DMS 273 (cell line): Measurements from ENCODE around the gene PRKRIP1.
A peak's percentile ranks its signal among the peaks of the same experiment; 100 is the strongest.
"Not testable (repeated sequence)": the region's sequence is repeated elsewhere in the genome, so short reads cannot be mapped to it uniquely, and the experiment has no call there.

Source experiments
- DNase-seq: peaks from one replicate; lab custom pipeline; 2025; ENCODE audit not compliant: unreplicated experiment; lab: John Stamatoyannopoulos, UW

PRKRIP1 gene

DNA sequence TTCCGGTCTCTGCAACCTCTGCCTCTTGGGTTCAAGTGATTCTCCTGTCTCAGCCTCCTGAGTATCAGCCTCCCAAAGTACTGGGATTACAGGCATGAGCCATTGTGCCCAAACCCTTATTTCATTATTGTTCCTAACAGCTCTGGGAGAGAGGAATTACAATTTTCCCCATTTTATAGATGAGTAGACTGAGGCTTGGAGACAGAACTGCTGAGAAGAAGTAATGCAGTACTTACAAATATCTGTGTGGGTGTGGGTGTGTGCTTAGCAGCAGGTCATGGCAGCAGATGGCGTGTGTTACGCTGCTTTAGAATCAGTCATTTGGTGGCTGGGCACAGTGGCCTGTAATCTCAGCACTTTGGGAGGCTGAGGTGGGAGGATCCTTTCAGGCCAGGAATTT is 7.4 kb downstream of the PRKRIP1 start:
- DNase-seq: peak; percentile 28

DNA sequence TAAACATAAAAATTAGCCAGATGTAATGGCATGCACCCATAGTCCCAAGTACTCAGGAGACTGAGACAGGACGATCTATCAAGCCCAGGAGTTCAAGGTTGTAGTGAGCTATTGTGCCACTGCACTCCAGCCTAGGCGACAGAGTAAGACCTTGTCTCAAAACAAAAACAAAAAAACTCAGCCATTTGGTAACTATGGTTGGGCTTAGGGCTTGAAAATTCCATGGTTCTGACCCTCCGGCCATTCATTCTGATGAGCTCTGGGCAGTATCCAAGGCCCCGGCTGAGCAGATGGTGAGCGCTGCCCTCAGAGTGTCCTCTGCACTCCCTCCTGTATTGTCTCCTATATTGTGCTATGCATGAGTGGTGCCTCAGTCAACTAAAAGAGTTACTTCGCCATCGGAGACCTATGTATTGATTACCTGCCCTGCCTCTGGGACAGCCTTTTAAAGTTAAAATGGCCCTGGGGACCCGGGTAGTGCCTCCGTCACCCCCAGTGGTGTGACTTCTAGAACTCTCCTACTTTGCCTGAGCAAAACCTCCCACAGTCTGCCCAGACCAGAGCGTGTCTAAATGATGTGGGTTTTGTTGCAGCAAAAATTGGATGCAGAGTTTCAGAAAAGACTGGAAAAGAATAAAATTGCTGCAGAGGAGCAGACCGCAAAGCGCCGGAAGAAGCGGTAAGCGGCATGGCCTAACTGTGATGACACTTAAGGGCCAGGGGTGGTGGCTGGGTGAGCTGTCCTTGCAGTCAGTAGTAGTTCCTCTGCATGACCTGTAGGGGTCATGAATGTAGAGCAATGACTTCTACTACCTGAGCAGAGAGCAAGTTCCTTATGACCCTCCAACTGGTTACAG is 8.1 kb downstream of the PRKRIP1 start:
- peak; percentile 77 for DNase-seq

DNA sequence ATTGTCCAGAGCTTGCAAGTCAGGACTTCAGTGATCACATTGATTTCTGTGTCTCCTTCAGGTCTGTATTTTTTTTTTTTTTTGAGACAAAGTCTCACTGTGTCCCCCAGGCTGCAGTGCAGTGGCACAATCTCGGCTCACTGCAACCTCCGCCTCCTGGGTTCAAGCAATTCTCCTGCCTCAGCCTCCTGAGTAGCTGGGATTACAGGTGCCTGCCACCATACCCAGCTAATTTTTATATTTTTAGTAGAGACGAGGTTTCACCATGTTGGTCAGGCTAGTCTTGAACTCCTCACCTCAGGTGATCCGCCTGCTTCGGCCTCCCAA is 8.7 kb downstream of the PRKRIP1 start:
- not testable (repeated sequence) for DNase-seq

DNA sequence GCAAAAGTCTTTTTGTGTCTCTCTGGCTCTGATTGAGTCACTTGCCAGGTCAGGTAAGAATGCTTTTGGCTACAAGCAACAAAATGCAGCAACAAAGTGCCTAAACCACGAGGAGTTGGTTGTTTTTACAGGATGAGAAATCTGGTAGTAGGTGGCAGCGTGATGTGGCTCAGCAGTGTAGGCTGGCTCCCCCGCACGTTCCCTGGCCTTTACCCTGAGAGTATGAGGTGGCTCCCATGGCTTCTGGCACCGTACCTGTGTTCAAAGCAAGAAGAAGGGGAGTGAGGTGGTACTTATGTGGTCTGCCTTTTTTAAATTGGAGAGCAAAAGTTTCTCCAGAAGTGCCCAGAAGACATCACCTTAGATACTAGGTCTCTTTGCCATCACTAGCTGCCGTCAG is 11.7 kb downstream of the PRKRIP1 start:
- no peak for DNase-seq

DNA sequence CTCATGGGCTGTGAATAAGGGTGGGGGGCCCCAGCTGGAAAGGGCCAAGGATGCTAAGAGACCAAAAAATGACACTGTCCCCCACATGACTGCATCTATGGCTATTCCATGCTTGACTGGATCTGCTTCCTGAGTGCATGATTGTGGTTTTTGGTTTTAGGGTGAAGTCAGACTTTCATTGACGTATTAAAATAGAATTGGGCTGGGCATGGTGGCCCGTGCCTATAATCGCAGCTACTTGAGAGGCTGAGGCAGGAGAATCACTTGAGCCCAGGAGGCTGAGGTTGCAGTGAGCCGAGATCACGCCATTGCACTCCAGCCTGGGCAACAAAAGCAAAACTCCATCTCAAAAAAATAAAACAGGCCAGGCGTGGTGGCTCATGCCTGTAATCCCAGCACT is 12.4 kb downstream of the PRKRIP1 start:
- not testable (repeated sequence) for DNase-seq

DNA sequence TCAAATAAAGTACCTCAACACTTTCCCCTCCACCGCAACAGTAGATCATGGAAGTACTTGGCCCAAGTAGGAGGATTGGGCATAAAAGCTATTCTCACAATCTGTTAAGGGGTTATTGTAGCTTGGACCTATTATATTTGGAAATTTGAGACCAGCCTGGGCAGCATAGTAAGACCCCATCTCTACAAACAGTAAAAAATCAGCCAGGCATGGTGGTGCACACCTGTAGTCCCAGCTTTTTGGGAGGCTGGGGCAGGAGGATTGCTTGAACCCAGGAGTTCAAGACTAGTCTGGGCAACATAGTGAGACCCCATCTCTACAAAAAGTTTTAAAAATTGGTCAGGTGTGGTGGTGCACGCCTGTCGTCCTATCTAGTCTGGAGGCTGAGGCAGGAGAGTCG is 13.2 kb downstream of the PRKRIP1 start:
- no peak for DNase-seq

DNA sequence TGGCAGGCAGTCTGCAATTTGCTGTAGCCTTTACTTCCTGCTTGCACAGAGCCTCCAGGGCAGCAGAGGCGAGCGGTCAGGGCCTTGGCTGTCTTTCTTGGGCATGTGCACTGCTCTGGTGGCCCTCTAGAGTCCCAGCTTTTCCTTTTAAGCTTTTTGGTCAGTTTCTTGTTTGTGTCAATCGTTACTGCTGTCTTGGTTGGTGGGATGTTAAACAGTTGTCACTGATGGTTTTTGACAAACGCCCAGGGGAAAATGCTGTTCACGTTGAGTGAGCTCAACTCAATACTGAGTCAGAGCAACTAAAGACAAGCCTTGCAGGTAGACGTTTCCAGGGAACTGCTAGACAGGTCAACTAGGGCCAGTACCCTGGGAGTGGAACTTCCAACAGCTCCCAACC is 14.0 kb downstream of the PRKRIP1 start:
- no peak for DNase-seq

DNA sequence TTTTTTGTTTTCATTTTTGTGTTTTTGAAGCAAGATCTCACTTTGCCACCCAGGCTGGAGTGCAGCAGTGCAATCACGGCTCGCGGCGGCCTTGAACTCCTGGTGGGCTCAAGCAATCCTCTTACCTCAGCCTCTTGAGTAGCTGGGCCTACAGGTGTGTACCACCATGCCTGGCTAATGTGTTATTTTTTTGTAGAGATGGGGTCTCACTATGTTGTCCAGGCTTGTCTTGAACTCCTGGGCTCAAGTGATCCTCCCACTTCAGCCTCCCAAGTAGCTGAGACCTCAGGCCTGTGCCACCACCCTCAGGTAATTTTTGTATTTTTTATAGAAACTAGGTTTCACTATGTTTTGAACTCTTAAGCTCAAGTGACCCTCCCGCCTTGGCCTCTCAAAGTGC is 14.8 kb downstream of the PRKRIP1 start:
- no peak for DNase-seq

DNA sequence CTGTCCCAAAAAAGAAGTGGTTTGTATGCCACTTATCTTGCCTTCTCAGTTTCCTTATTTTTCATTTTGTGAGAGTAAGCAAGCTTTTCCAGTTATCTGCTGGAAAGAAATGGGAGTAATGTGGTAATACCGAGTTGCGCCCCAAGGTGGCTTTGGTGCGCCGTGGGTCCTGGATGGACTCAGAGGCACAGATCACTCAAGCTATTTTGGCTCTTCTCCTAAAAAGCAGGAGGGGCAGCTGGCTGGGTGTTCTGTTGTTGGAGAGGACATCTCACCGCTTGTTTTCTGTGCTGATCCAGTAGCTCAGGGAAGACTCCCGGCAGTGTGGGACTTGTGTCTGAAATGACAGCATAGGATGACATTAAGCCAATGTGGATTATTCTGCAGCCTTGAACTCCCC is 16.4 kb downstream of the PRKRIP1 start:
- peak; percentile 92 for DNase-seq

DNA sequence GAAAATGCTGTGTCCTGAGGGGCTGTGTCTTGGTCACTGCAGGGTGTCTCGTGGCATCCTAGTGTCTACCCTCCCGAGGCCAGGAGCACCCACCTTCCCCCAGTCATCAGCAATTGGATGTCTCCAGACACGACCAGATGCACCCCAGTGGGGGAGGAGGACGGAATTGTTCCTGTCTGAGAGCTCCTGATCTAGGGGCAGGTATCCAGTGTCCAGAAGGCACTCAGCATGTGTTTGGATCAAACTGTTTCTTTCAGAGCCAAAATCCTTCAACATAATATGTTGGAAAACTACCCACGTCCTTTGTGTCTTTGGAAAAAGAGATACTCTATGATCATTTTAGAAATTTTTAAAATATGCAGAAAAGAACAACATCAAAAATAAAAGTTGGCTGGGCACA is 16.9 kb downstream of the PRKRIP1 start:
- DNase-seq: no peak

DNA sequence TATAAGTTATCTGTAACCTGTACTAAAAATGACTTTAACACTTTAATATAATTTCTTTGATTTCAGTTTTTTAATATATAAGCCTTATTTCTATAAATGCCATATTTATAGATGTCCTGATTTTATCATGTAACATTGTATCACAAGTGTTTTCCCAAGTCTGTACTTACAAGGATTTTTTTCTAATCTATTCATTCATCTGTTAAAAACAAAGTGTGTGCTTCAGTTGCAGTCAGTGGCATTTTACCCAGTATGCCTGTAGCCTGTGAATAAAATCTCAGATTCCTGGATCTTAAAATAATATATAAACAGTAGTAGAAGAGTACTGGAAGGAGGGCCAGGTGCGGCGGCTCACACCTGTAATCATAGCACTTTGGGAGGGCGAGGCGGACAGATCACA is 17.4 kb downstream of the PRKRIP1 start:
- no peak for DNase-seq

DNA sequence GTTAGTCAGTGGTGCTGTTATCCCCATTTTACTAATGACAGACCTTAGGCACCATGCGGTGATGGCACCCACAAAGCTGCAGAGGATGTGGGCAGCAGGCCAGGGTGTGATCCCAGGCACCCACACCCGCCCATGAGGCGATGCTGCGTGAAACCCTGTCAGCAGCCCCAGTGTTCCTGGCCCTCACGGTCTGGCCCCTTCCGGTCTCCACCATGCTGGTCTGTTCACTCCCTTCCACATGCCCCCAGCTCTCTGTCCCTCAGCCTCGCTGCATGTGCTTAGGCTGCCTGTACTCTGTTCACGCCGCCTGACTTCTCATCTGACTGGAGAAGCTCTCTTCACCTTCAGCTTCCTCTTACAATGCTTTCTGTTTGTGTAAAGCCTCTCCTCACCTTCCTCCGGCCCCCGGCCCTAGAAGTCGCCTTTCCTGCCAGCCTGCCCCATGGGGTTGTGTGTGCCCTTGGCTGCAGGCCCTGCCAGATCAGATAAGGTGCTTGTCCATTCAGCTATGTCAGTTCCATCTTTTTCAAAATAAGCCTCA is 19.6 kb downstream of the PRKRIP1 start:
- DNase-seq: no peak

DNA sequence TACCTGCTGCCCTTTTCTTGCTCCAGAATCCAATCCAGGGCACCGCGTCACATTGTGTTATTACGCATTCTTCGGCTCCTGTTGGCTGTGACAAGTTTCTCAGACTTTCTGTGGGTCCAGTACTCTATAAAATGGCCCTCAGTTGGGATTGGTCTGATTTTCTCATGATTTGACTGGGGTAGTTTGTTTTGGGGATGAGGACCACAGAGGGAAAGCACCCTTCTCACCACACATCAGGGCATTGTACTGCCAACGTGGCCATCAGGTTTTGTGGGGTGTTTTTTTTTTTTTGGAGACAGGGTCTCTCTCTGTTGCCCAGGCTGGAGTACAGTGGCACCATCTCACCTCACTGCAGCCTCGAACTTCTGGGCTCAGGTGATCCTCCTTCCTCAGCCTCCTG is 20.2 kb downstream of the PRKRIP1 start:
- DNase-seq: no peak

DNA sequence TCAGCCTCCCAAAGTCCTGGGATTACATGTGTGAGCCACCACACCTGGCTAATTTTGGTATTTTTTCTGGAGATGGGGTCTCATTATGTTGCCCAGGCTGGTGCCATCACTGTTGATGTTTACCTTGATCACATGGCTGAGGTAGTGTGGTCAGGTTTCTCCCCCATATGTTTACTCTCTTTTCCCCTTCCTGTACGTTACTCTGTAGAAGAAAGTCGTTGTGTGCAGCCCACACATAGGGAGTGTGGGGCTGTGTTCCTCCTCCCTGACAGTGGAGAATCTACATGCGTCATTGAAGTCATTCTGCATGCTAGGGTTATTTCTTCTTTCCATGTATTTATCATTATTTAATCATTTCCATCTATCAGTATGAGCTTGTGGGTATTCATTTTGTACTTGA is 20.9 kb downstream of the PRKRIP1 start:
- DNase-seq: no peak

DNA sequence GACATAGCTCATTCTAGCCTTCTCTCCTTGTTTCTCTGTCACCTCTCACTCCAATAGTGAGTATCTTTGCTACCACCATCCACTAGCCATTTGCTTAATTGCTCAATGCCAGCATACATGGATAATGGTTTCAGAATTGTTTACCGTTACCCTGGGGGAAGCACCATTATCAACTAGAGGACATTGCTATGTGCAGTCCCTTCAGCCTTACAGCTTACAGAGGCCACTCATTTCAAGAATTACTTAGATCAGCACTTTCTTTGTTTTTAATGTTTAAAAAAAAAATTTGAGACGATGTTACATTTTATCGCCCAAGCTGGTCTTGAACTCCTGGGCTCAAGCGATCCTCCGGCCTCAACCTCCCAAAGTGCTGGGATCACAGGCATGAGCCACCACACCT is 22.4 kb downstream of the PRKRIP1 start:
- DNase-seq: no peak

DNA sequence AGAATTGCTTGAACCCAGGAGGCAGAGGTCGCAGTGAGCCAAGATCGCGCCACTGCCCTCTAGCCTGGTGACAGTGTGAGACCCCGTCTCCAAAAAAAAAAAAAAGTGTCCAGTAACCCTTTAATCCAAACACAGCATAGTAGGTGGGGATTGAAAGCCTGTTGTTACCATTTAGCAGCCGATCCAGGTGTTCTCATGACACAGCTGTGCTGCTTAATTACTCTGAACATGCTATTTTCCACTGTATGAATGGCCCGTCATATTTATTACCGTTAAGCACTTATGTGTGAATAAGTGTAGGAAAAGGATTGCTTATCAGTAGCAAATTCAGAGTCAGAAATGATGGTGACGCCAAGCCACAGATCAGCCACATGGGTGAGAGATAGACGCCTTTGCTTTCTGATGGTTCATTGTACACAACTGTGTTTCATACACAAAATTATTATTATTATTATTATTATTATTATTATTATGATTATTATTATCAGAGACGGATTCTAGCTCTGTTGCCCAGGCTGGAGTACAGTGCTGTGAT is 25.6 kb downstream of the PRKRIP1 start:
- no peak for DNase-seq

DNA sequence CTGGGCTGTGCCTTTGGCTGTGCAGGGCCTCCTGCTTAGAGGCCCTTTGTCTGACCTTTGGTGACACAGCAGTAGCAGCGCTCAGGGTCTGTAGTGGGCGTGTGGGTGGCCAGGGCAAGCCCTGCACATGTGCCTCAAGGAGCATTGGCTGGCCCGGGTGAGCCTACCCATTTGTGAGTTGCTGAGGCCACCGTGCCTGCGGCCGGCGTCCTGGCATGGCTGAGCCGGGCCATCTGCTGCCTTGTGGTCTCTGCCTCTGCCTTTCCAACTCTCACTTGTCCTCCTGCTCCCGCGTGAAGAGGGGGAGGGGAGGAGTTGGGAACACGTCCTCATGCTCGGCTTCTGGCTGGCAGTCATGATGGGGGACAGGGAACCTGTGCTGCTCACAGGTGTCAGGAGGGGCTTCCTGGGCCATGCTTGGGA is 28.0 kb downstream of the PRKRIP1 start:
- peak; percentile 48 for DNase-seq

DNA sequence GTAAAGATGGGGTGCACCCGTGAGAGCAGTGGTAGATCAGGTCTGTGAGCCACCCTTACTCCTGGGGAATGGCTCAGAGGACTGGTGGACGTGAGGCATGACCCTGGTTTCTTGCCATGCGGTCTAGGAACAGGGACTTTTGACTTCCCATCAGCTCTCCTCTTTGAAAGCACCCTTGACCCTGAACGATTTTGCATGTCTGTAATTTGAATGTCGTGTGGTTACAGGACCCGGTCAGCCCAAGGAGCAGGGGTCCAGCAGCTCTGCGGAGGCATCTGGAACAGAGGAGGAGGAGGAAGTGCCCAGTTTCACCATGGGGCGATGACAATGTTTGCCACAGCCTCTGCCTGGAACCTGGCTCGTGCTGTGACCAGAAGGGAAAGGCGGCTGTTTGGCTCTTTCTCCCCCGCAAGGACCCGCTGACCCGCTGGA is 28.6 kb downstream of the PRKRIP1 start:
- DNase-seq: no peak

DNA sequence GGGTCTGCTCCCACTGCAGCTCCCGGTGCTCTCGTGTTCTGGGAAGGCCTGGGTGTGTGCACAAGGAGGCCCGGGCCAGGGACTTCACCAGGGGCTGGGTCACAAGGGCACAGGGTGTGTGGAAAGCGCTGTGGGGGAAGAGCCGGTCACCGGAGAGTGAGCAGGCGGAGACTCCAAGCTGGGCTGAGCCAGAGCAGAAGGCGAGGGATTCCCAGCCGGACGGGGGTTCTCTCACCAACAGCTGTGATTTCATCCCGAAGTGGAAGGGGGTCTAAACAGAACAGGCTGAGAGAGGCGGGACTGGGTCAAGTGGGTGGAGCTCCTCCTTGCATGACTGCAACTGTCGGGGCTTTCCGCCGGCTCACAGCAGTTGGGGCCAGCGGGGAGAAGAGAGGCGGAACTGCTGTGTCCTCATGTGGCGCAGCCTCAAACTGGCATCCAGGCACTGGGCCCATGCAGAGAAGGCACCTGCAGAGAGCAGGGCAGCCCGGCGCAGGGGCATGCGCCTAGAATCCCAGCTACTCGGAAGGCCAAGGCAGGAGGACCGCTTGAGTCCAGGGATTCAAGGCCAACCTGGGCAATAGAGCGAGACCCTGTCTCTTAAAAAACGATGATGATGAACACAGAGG is 29.6 kb downstream of the PRKRIP1 start:
- DNase-seq: peak; percentile 47

DNA sequence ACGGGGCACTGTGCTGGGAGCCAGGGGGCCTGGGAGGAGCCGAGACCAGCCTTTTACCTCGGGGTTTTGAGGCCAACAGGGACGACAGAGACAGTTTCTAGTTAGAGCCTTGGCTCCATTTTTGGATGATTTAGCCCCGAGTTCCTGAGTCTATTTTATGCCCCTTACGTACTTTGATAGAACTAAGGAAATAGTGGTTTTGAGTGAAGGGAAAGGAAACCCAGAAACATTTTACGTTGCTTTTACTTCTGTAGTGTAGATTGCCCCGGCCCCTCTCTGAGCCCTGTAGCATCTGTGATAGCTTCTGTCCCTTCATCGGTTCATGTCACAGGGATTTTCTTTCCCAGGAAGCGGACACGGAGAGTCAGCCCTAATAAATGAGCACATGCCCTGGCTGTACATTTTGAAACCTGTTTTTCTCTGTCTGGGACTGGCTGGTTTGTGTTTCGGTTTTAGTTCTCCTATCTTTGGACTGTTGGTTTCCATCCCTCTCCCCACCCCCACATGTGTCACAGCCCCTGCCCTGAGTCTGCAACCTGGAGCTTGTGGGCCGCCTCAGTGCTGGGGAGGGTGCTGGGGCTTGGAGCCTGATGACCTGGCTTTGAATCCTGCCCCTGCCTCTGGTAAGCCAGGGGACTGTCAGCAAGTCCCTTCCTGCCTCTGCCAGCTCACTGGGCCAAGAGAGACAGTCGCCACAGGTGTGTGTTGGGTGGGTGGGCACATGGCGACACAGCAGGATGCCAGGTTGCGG is 30.3 kb downstream of the PRKRIP1 start:
- DNase-seq: no peak

DNA sequence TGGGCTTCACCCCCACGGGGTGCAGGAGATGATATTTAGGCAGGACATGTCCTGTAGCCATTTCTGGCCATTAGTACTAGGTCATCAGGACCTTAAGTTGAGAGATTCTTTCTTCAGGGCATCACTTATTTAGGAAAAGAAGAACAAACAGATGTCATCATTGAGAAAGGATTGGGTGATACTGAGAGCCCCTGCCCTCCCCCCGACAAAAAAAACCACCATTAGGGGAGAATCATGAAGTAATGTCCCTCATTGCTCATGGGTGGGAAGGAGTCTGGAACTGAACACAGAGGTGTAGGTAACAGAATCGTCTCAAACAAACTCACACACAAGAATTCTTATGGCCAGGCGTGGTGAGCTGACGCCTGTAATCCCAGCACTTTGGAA is 30.8 kb downstream of the PRKRIP1 start:
- DNase-seq: no peak
